ENCODE results near the gene SLC29A1.

SLC29A1 gene

DNA sequence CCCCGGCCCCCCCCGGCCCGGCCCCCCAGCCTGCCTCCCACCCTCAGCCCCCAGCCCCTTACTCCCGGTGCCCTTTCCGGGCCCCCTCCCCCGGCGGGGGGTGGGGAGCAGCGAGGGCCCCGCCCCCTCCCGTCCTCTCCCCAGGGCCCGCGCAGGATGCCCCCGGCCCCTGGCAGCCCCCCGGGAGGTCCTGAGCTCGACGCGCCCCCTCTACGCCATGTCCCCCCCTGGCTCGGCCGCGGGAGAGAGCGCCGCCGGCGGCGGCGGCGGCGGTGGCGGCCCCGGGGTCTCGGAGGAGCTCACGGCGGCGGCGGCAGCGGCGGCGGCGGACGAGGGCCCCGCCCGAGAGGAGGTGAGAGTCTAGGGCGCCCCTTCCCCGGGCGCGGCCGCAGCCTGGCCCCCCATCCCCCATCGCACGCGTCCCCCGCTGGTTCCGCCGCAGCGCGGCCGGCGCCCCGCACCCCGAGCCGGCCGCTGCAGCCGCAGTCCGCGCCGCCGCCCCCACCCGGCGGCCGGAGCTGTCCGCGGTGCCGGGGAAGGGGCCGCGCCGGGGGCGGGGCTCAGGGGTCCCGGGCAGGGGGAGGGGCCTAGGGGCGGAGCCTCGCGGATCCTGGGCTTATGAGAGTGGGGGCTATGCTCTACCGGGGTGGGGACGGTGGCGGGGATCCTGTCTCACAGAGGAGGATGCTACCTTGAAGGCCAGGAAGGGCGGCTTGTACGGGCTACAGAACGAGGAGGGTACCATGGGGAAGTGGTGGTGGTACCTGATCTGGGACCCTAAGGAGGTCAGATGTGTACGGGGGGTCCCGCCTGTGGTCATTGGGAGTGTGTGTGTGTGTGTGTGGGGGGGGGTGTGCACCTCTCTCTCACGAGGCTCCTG, 47.4 kb downstream of the SLC29A1 start:
- Histone ChIP-seq H3K4me3 (replicated peaks; ENCODE audit: insufficient read depth, low read length) (no peak overlapping the region; the same call in 1 of the 2 replicates), H3K27ac (replicated peaks) (no peak overlapping the region), H3K27me3 (ENCODE audit: insufficient read depth, poor library complexity, severe bottlenecking) (peaks cover 47% of the 10 kb centered on the region)
- DNase-seq (ENCODE audit: low read depth in 1 of 2, low spot score in 1 of 2): no peak
- TF ChIP-seq, protein P1, sequence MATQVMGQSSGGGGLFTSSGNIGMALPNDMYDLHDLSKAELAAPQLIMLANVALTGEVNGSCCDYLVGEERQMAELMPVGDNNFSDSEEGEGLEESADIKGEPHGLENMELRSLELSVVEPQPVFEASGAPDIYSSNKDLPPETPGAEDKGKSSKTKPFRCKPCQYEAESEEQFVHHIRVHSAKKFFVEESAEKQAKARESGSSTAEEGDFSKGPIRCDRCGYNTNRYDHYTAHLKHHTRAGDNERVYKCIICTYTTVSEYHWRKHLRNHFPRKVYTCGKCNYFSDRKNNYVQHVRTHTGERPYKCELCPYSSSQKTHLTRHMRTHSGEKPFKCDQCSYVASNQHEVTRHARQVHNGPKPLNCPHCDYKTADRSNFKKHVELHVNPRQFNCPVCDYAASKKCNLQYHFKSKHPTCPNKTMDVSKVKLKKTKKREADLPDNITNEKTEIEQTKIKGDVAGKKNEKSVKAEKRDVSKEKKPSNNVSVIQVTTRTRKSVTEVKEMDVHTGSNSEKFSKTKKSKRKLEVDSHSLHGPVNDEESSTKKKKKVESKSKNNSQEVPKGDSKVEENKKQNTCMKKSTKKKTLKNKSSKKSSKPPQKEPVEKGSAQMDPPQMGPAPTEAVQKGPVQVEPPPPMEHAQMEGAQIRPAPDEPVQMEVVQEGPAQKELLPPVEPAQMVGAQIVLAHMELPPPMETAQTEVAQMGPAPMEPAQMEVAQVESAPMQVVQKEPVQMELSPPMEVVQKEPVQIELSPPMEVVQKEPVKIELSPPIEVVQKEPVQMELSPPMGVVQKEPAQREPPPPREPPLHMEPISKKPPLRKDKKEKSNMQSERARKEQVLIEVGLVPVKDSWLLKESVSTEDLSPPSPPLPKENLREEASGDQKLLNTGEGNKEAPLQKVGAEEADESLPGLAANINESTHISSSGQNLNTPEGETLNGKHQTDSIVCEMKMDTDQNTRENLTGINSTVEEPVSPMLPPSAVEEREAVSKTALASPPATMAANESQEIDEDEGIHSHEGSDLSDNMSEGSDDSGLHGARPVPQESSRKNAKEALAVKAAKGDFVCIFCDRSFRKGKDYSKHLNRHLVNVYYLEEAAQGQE (IDR thresholded peaks at IDR 0.05; ENCODE audit: insufficient replicate concordance, low read depth): peak; percentile 85
- TF ChIP-seq, protein P2, sequence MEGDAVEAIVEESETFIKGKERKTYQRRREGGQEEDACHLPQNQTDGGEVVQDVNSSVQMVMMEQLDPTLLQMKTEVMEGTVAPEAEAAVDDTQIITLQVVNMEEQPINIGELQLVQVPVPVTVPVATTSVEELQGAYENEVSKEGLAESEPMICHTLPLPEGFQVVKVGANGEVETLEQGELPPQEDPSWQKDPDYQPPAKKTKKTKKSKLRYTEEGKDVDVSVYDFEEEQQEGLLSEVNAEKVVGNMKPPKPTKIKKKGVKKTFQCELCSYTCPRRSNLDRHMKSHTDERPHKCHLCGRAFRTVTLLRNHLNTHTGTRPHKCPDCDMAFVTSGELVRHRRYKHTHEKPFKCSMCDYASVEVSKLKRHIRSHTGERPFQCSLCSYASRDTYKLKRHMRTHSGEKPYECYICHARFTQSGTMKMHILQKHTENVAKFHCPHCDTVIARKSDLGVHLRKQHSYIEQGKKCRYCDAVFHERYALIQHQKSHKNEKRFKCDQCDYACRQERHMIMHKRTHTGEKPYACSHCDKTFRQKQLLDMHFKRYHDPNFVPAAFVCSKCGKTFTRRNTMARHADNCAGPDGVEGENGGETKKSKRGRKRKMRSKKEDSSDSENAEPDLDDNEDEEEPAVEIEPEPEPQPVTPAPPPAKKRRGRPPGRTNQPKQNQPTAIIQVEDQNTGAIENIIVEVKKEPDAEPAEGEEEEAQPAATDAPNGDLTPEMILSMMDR (IDR thresholded peaks at IDR 0.05; ENCODE audit: insufficient read depth, low read length): no peak
- TF ChIP-seq POLR2AphosphoS5 (IDR thresholded peaks at IDR 0.05; ENCODE audit: low read depth): no peak

DNA sequence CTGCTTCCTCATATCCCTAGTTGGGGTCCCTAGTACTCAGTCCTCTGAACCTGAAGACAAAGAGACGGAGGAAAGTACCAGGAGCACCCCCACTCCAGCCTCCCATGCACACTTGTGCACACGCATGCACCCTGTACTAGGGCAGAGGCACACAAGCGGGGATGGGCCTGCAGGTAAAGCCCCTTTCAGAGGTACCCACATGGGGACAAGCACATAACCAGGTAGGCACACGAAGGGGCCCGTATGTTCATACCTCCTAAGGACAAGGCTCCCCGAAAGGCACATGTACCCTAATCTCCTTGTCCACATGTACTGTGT, 48.0 kb downstream of the SLC29A1 start:
- Histone ChIP-seq H3K4me3 (replicated peaks; ENCODE audit: insufficient read depth, low read length) (no peak overlapping the region), H3K27me3 (ENCODE audit: insufficient read depth, poor library complexity, severe bottlenecking) (peaks cover 48% of the 10 kb centered on the region), H3K27ac (replicated peaks) (no peak overlapping the region)
- no peak for TF ChIP-seq GABPA (IDR thresholded peaks at IDR 0.05; ENCODE audit: low read depth)
- TF ChIP-seq, protein P1 (IDR thresholded peaks at IDR 0.05; ENCODE audit: insufficient replicate concordance, low read depth): no peak
- no peak for TF ChIP-seq POLR2AphosphoS5 (IDR thresholded peaks at IDR 0.05; ENCODE audit: low read depth)
- TF ChIP-seq SPI1 (IDR thresholded peaks at IDR 0.05; ENCODE audit: borderline replicate concordance, low read depth): no peak
- TF ChIP-seq, protein P2 (IDR thresholded peaks at IDR 0.05; ENCODE audit: insufficient read depth, low read length): no peak
- DNase-seq (ENCODE audit: low read depth in 1 of 2, low spot score in 1 of 2): no peak

DNA sequence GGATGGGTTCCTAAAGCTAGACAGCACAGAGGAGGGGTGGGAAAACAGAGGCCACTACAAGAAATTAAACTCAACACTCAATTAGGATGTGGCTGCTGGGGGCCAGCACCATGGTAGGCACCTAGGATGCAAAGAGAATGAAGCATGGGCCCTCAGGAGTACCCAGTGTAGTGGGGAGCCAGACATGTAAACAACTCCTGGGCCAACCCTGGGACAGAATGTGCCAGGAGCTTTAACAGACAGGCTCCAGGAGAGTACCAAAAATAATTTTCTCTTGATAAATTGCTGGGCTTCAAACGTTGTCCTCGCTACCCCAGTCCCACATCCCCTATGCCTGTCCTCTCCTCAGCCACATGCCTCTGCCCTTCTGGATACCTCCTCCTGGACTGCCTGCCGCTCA, 48.5 kb downstream of the SLC29A1 start:
- TF ChIP-seq, protein P2 (IDR thresholded peaks at IDR 0.05; ENCODE audit: insufficient read depth, low read length): no peak
- TF ChIP-seq POLR2AphosphoS5 (IDR thresholded peaks at IDR 0.05; ENCODE audit: low read depth) (no peak), GABPA (IDR thresholded peaks at IDR 0.05; ENCODE audit: low read depth) (no peak), SPI1 (IDR thresholded peaks at IDR 0.05; ENCODE audit: borderline replicate concordance, low read depth) (no peak)
- TF ChIP-seq, protein P1 (IDR thresholded peaks at IDR 0.05; ENCODE audit: insufficient replicate concordance, low read depth): no peak
- no peak overlapping the region for H3K4me3 ChIP-seq (replicated peaks; ENCODE audit: insufficient read depth, low read length)
- no peak overlapping the region for H3K27ac ChIP-seq (replicated peaks)
- DNase-seq (ENCODE audit: low read depth in 1 of 2, low spot score in 1 of 2): no peak
- peaks cover 54% of the 10 kb centered on the region for H3K27me3 ChIP-seq (ENCODE audit: insufficient read depth, poor library complexity, severe bottlenecking)

Measured in HL-60 (cell line).